ENCODE results near the gene SH3RF3. TPM values are rescaled to one million over a fixed set of nuclear protein-coding genes. Genes with fewer than 3 reads are reported as not detected.

The SH3RF3 gene
- total RNA-seq, 2 donors from 2014 or later, result 1.3 to 5.6 TPM

DNA sequence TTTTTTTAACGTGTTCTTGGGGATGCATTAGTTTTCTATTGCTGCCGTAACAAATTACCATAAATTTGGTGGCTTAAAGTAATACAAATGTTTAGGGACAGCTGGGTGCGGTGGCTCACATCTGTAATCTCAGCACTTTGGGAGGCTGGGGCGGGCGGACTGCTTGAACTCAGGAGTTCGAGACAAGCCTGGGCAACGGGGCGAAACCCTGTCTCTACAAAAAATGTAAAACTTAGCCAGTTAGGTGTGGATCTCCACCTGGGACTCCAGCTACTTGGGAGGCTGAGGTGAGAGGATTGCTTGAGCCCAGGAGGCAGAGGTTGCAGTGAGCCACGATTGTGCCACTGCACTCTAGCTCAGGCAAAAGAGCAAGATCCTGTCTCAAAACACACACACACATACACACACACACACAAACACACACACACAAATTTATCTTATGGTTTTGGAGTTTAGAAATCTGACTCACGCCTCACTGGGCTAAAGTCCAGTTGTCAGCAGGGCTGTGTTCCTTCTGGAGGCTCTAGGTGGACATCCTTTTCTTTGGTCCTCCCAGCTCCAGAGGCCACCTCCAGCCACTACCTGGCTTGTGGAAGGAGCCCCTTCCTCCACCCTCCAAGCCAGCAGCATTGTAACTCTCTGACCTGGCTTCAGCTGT is 408.7 kb downstream of the SH3RF3 start:
- whole genome bisulfite sequencing, 2 donors, result 77 to 84% methylated on average over 9 to 10 of the region's 10 CpGs

DNA sequence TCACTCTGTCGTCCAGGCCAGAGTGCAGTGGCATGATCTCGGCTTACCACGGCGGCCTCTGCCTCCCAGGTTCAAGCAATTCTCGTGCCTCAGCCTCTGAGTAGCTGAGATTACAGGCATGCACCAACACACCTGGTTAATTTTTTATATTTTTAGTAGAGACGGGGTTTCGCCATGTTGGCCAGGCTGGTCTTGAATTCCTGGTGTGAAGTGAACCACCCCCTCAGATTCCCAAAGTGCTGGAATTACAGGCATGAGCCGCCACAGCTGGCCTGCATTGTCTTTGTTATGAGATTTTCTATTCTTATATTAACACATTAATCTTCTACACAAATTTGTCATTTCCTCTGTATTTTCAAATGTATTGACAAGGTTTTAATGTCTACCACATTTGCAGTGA is 409.5 kb downstream of the SH3RF3 start:
- 78 to 84% methylated on average over 8 of the region's 8 CpGs for WGBS, 2 donors
- DNase-seq, result no peak
- Histone ChIP-seq H3K4me3 (no peak overlapping the region), H3K27me3 (no peaks in the 10 kb centered on the region), H3K9me3 (no peaks in the 10 kb centered on the region), H3K36me3 (replicated peaks in 1 of 2; ENCODE audit: insufficient read depth in 1 of 2, low read depth in 2 of 2) (no peaks in the 10 kb centered on the region), H3K27ac (no peak overlapping the region), H3K4me1 (peaks cover 9% of the 10 kb centered on the region)
- no peak for TF ChIP-seq POLR2A (IDR thresholded peaks at IDR 0.05)
- TF ChIP-seq, protein P1, sequence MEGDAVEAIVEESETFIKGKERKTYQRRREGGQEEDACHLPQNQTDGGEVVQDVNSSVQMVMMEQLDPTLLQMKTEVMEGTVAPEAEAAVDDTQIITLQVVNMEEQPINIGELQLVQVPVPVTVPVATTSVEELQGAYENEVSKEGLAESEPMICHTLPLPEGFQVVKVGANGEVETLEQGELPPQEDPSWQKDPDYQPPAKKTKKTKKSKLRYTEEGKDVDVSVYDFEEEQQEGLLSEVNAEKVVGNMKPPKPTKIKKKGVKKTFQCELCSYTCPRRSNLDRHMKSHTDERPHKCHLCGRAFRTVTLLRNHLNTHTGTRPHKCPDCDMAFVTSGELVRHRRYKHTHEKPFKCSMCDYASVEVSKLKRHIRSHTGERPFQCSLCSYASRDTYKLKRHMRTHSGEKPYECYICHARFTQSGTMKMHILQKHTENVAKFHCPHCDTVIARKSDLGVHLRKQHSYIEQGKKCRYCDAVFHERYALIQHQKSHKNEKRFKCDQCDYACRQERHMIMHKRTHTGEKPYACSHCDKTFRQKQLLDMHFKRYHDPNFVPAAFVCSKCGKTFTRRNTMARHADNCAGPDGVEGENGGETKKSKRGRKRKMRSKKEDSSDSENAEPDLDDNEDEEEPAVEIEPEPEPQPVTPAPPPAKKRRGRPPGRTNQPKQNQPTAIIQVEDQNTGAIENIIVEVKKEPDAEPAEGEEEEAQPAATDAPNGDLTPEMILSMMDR (IDR thresholded peaks at IDR 0.05), result no peak
- intact Hi-C loops (cut with DNase I), result no loop called here
- no peak for ATAC-seq

More for the DNA sequence above, 408.7 kb downstream of the SH3RF3 start:
- Histone ChIP-seq H3K9me3 (no peaks in the 10 kb centered on the region), H3K36me3 (replicated peaks in 1 of 2; ENCODE audit: insufficient read depth in 1 of 2, low read depth in 2 of 2) (no peaks in the 10 kb centered on the region), H3K27ac (no peak overlapping the region), H3K27me3 (no peaks in the 10 kb centered on the region), H3K4me3 (no peak overlapping the region), H3K4me1 (peaks cover 9% of the 10 kb centered on the region)
- intact Hi-C loops (cut with DNase I), result no loop called here
- ATAC-seq (no peak), DNase-seq (no peak)
- TF ChIP-seq, protein P1 (IDR thresholded peaks at IDR 0.05), result no peak
- no peak for TF ChIP-seq POLR2A (IDR thresholded peaks at IDR 0.05)

- no peak overlapping the region for H3K27ac ChIP-seq
- intact Hi-C loops (cut with DNase I), result loop anchor here (10.0 kb wide), 1 partner anchor 172 kb away; no protein-coding TSS in a partner anchor
- no peaks in the 10 kb centered on the region for H3K4me1 ChIP-seq
- H3K36me3 ChIP-seq (replicated peaks in 1 of 2; ENCODE audit: insufficient read depth in 1 of 2, low read depth in 2 of 2), result no peaks in the 10 kb centered on the region
- H3K9me3 ChIP-seq, result no peaks in the 10 kb centered on the region
- DNase-seq (no peak), ATAC-seq (no peak)
- no peak for TF ChIP-seq POLR2A (IDR thresholded peaks at IDR 0.05)
- TF ChIP-seq, protein P1 (IDR thresholded peaks at IDR 0.05), result no peak
- no peaks in the 10 kb centered on the region for H3K27me3 ChIP-seq
- no peak overlapping the region for H3K4me3 ChIP-seq
- WGBS, 2 donors, result 88 to 94% methylated on average over 6 of the region's 6 CpGs
Measured at GRCh38 chr2:109542384-109542783, 413.4 kb downstream of the SH3RF3 start.

GRCh38 chr2:109545828-109546713 is 417.1 kb downstream of the SH3RF3 start:
- intact Hi-C loops (cut with DNase I), result loop anchor here (5.0 to 10.0 kb wide), 2 partner anchors 169 to 186 kb away; no protein-coding TSS in a partner anchor
- peak; percentile 81 for ATAC-seq
- 28 to 31% methylated on average over 10 of the region's 10 CpGs for WGBS, 2 donors

More at GRCh38 chr2:109545828-109546713, 417.1 kb downstream of the SH3RF3 start:
- no peaks in the 10 kb centered on the region for H3K4me1 ChIP-seq
- no peak overlapping the region for H3K4me3 ChIP-seq
- TF ChIP-seq, protein P1 (IDR thresholded peaks at IDR 0.05), result peak; percentile 73 to 96 (median 93)
- TF ChIP-seq POLR2A (IDR thresholded peaks at IDR 0.05), result no peak
- peak; percentile 56 to 78 (median 66) for DNase-seq
- no peaks in the 10 kb centered on the region for H3K9me3 ChIP-seq
- H3K36me3 ChIP-seq (replicated peaks in 1 of 2; ENCODE audit: insufficient read depth in 1 of 2, low read depth in 2 of 2), result no peaks in the 10 kb centered on the region
- H3K27me3 ChIP-seq, result no peaks in the 10 kb centered on the region
- no peak overlapping the region for H3K27ac ChIP-seq
